Measurements from ENCODE around the gene ASB3.

DNA sequence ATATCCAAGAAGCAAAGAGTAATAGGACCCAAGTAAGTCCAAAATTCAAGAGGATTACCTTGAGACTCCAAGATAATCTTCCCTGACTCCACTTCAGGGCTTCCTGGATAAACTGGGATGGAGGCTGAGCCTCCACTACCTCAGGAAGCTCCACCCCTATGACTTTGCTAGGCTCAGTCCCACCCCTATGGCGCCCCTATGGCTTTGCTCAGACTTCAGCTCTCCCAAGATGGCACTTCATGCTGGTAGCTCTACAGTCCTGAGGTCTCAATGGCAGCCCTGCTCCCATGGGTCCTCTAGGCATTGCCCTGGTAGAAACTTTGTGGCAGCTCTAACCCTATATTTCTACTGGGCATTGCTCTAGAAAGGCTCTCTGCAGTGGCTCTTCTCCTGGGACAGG is 89.1 kb downstream of the ASB3 start:
- TF ChIP-seq, protein P1, sequence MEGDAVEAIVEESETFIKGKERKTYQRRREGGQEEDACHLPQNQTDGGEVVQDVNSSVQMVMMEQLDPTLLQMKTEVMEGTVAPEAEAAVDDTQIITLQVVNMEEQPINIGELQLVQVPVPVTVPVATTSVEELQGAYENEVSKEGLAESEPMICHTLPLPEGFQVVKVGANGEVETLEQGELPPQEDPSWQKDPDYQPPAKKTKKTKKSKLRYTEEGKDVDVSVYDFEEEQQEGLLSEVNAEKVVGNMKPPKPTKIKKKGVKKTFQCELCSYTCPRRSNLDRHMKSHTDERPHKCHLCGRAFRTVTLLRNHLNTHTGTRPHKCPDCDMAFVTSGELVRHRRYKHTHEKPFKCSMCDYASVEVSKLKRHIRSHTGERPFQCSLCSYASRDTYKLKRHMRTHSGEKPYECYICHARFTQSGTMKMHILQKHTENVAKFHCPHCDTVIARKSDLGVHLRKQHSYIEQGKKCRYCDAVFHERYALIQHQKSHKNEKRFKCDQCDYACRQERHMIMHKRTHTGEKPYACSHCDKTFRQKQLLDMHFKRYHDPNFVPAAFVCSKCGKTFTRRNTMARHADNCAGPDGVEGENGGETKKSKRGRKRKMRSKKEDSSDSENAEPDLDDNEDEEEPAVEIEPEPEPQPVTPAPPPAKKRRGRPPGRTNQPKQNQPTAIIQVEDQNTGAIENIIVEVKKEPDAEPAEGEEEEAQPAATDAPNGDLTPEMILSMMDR (IDR thresholded peaks at IDR 0.05; ENCODE audit: low read depth, low read length) = no peak
- TF ChIP-seq POLR2A (IDR thresholded peaks at IDR 0.05; ENCODE audit: extremely low read depth, insufficient read length) (no peak), MYC (IDR thresholded peaks at IDR 0.05; ENCODE audit: low read depth, low read length) (no peak)
- TF ChIP-seq, protein P2, sequence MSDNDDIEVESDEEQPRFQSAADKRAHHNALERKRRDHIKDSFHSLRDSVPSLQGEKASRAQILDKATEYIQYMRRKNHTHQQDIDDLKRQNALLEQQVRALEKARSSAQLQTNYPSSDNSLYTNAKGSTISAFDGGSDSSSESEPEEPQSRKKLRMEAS (IDR thresholded peaks at IDR 0.05; ENCODE audit: low read depth, low read length) = no peak

All from NB4 (cell line).